ENCODE data around the gene FBXO31. TPM values are rescaled to one million over a fixed set of nuclear protein-coding genes. Genes with fewer than 3 reads are reported as not detected.

FBXO31 gene
- total and polyA plus RNA-seq, 2 of the 13 experiments (the other 11 are each of a cell fraction or from before 2014, with no cell fraction given): 92.4 to 101 TPM

DNA sequence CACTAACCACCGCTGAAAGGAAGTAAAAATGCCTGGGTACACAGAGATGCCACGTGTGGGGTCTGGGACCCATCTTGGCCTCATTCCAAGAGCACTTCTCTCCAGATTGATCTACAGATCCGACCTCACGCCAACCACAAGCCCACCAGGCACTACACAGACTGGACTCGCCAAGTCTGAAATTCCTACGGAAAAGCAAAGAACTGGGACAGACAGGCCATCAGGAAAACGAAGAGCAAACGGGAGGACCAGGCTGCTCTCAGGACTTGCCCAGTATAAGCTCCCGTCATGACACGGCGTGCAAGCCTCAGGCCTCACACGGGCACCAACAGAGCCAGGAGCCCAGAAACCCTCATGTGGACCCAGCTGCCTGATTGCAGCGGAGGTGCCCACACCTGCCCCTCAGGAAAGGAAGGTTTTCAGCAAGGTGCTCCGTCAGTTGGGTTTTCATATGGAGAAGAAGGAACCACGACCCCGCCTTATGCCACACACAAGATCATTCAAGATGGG is 46.3 kb downstream of the FBXO31 start:
- Histone ChIP-seq H3K9ac (ENCODE audit: insufficient read depth, low read depth, low read length) (no peak overlapping the region), H3K4me1 (ENCODE audit: insufficient read depth, low read length) (no peaks in the 10 kb centered on the region), H4K20me1 (ENCODE audit: insufficient read depth, low read length) (peaks cover 84% of the 10 kb centered on the region), H3K4me2 (ENCODE audit: low read depth, low read length) (no peak overlapping the region), H2AFZ (ENCODE audit: low read length) (no peak overlapping the region), H3K4me3 (replicated peaks in 1 of 3; ENCODE audit: insufficient read depth in 1 of 3, low read depth in 2 of 3, low read length in 3 of 3) (no peak overlapping the region), H3K27ac (ENCODE audit: extremely low read length, insufficient read depth, low read length) (no peak overlapping the region), H3K79me2 (ENCODE audit: insufficient read depth, low read length) (peaks cover 52% of the 10 kb centered on the region), H3K27me3 (ENCODE audit: control insufficient read depth in 1 of 2, insufficient read depth in 2 of 2, low read length in 2 of 2) (no peaks in the 10 kb centered on the region), H3K36me3 (replicated peaks in 1 of 2; ENCODE audit: control insufficient read depth in 1 of 2, insufficient read depth in 2 of 2, low read length in 2 of 2) (peaks cover 68 to 95% of the 10 kb centered on the region in 2 experiments), H3K9me3 (ENCODE audit: low read length) (no peaks in the 10 kb centered on the region)
- no peak for ATAC-seq
- in situ Hi-C loops (cut with HindIII; ENCODE audit: extremely low pct_ligation_motif_present, low pct_unique_long_range_greater_than_20kb): no loop called here
- no peak for FAIRE-seq
- CTCF ChIA-PET (ENCODE audit: low intra/inter-chr PET ratio, low total read pairs): no interaction called here
- intact Hi-C loops (cut with micrococcal nuclease; ENCODE audit: unreplicated experiment): no loop called here
- no peak for DNase-seq (ENCODE audit: low spot score)
- POLR2A ChIA-PET: no interaction called here
- BruUV-seq (replicated peaks): no TSS peak
- WGBS (ENCODE audit: low lambda C conversion rate): 94% methylated on average over 16 of the region's 16 CpGs
- TF ChIP-seq, protein P1, sequence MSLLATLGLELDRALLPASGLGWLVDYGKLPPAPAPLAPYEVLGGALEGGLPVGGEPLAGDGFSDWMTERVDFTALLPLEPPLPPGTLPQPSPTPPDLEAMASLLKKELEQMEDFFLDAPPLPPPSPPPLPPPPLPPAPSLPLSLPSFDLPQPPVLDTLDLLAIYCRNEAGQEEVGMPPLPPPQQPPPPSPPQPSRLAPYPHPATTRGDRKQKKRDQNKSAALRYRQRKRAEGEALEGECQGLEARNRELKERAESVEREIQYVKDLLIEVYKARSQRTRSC (CRISPR knock-in tag; IDR thresholded peaks at IDR 0.05; ENCODE audit: low read depth): no peak
- TF ChIP-seq ATM (IDR thresholded peaks at IDR 0.05; ENCODE audit: borderline replicate concordance): no peak
- TF ChIP-seq ZNF317 (CRISPR knock-in tag; IDR thresholded peaks at IDR 0.05): no peak
- no peak for TF ChIP-seq ZEB1 (IDR thresholded peaks at IDR 0.05; ENCODE audit: insufficient replicate concordance, low read depth)
- TF ChIP-seq RBM22 (optimal IDR thresholded peaks at IDR 0.05; ENCODE audit: low read length): peak; percentile 83
- no peak for TF ChIP-seq RARA (CRISPR knock-in tag; IDR thresholded peaks at IDR 0.05)
- TF ChIP-seq POLR2A (IDR thresholded peaks at IDR 0.05; ENCODE audit: insufficient read depth in 1 of 2, low read depth in 2 of 2, low read length in 2 of 2): peak in 1 of 2 experiments; percentile 34; a peak in 1 of 4 replicates
- TF ChIP-seq, protein P2, sequence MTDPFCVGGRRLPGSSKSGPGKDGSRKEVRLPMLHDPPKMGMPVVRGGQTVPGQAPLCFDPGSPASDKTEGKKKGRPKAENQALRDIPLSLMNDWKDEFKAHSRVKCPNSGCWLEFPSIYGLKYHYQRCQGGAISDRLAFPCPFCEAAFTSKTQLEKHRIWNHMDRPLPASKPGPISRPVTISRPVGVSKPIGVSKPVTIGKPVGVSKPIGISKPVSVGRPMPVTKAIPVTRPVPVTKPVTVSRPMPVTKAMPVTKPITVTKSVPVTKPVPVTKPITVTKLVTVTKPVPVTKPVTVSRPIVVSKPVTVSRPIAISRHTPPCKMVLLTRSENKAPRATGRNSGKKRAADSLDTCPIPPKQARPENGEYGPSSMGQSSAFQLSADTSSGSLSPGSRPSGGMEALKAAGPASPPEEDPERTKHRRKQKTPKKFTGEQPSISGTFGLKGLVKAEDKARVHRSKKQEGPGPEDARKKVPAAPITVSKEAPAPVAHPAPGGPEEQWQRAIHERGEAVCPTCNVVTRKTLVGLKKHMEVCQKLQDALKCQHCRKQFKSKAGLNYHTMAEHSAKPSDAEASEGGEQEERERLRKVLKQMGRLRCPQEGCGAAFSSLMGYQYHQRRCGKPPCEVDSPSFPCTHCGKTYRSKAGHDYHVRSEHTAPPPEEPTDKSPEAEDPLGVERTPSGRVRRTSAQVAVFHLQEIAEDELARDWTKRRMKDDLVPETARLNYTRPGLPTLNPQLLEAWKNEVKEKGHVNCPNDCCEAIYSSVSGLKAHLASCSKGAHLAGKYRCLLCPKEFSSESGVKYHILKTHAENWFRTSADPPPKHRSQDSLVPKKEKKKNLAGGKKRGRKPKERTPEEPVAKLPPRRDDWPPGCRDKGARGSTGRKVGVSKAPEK (CRISPR knock-in tag; IDR thresholded peaks at IDR 0.05; ENCODE audit: borderline replicate concordance): no peak
- no peak for TF ChIP-seq ZNF451 (CRISPR knock-in tag; IDR thresholded peaks at IDR 0.05)
- TF ChIP-seq MXD4 (CRISPR knock-in tag; IDR thresholded peaks at IDR 0.05): no peak
- TF ChIP-seq ZNF792 (CRISPR knock-in tag; IDR thresholded peaks at IDR 0.05): no peak
- TF ChIP-seq MATR3 (CRISPR knock-in tag; IDR thresholded peaks at IDR 0.05): no peak
- no peak for TF ChIP-seq FIP1L1 (IDR thresholded peaks at IDR 0.05; ENCODE audit: borderline replicate concordance, insufficient read depth, low read depth, low read length)
- no peak for TF ChIP-seq REL (CRISPR knock-in tag; conservative IDR thresholded peaks at IDR 0.05)
- no peak for TF ChIP-seq U2AF1 (optimal IDR thresholded peaks at IDR 0.05; ENCODE audit: low read depth, low read length)
- TF ChIP-seq, protein P3, sequence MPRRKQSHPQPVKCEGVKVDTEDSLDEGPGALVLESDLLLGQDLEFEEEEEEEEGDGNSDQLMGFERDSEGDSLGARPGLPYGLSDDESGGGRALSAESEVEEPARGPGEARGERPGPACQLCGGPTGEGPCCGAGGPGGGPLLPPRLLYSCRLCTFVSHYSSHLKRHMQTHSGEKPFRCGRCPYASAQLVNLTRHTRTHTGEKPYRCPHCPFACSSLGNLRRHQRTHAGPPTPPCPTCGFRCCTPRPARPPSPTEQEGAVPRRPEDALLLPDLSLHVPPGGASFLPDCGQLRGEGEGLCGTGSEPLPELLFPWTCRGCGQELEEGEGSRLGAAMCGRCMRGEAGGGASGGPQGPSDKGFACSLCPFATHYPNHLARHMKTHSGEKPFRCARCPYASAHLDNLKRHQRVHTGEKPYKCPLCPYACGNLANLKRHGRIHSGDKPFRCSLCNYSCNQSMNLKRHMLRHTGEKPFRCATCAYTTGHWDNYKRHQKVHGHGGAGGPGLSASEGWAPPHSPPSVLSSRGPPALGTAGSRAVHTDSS (CRISPR knock-in tag; conservative IDR thresholded peaks at IDR 0.05): 0 out of 2 replicates have a peak, but pooled peaks have one; percentile 41
- TF ChIP-seq ZFP90 (CRISPR knock-in tag; IDR thresholded peaks at IDR 0.05; ENCODE audit: borderline replicate concordance): no peak
- TF ChIP-seq, protein P4, sequence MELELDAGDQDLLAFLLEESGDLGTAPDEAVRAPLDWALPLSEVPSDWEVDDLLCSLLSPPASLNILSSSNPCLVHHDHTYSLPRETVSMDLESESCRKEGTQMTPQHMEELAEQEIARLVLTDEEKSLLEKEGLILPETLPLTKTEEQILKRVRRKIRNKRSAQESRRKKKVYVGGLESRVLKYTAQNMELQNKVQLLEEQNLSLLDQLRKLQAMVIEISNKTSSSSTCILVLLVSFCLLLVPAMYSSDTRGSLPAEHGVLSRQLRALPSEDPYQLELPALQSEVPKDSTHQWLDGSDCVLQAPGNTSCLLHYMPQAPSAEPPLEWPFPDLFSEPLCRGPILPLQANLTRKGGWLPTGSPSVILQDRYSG (CRISPR knock-in tag; IDR thresholded peaks at IDR 0.05): no peak
- TF ChIP-seq, protein P5, sequence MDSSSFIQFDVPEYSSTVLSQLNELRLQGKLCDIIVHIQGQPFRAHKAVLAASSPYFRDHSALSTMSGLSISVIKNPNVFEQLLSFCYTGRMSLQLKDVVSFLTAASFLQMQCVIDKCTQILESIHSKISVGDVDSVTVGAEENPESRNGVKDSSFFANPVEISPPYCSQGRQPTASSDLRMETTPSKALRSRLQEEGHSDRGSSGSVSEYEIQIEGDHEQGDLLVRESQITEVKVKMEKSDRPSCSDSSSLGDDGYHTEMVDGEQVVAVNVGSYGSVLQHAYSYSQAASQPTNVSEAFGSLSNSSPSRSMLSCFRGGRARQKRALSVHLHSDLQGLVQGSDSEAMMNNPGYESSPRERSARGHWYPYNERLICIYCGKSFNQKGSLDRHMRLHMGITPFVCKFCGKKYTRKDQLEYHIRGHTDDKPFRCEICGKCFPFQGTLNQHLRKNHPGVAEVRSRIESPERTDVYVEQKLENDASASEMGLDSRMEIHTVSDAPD (CRISPR knock-in tag; IDR thresholded peaks at IDR 0.05): no peak

All from HepG2 (cell line).